KMS-11 (cell line): ENCODE data around the gene TXNRD3.

Source experiments
- H2AFZ ChIP-seq: fragments of 200-600 bp; sonication (generic); 2 replicates; pipeline ENCODE4 v1.6.1; 2016; ENCODE audit warnings: antibody characterized with exemption, mixed run types, low read depth
- H3K27ac ChIP-seq: fragments of 200-600 bp; sonication (generic); 2 replicates; pipeline ENCODE4 v1.6.1; 2016; ENCODE audit warnings: mild to moderate bottlenecking, mixed run types
- H3K27me3 ChIP-seq: fragments of 200-600 bp; sonication (generic); 2 replicates; pipeline ENCODE4 v1.6.1; 2017; ENCODE audit warnings: mild to moderate bottlenecking, low read depth, mixed run types, moderate library complexity; ENCODE audit not compliant: insufficient read depth
- H3K36me3 ChIP-seq: fragments of 200-600 bp; sonication (generic); 2 replicates; pipeline ENCODE4 v1.6.1; 2017; ENCODE audit warnings: mild to moderate bottlenecking, mixed run types; ENCODE audit not compliant: insufficient read depth
- H3K4me1 ChIP-seq: fragments of 200-600 bp; sonication (generic); 2 replicates; pipeline ENCODE4 v1.6.1; 2016; ENCODE audit warnings: mild to moderate bottlenecking, low read depth, mixed run types; ENCODE audit not compliant: poor library complexity, severe bottlenecking
- H3K4me2 ChIP-seq: fragments of 200-600 bp; sonication (generic); 2 replicates; pipeline ENCODE4 v1.7.0; 2016; ENCODE audit warnings: mild to moderate bottlenecking, mixed run types
- H3K4me3 ChIP-seq: fragments of 200-600 bp; sonication (generic); IDR thresholded peaks from 2 replicates; pipeline ENCODE4 v1.6.1; 2017; ENCODE audit warnings: low read depth, low read length, mixed read lengths; ENCODE audit not compliant: insufficient read depth
- H3K79me2 ChIP-seq: fragments of 200-600 bp; sonication (generic); 2 replicates; pipeline ENCODE4 v1.6.1; 2016; ENCODE audit warnings: low read depth, mixed run types; ENCODE audit not compliant: insufficient read depth
- H3K9ac ChIP-seq: fragments of 200-600 bp; sonication (generic); 2 replicates; pipeline ENCODE4 v1.6.1; 2016; ENCODE audit warnings: mild to moderate bottlenecking, mixed run types
- H4K20me1 ChIP-seq: fragments of 200-600 bp; sonication (generic); 2 replicates; pipeline ENCODE4 v1.6.1; 2016; ENCODE audit warnings: mild to moderate bottlenecking, mixed run types; ENCODE audit not compliant: insufficient read depth
- CTCF ChIP-seq: fragments of 200-600 bp; sonication (generic); conservative IDR thresholded peaks from 2 replicates; pipeline ENCODE4 v1.6.1; 2017; ENCODE audit warnings: low read depth, mild to moderate bottlenecking, antibody characterized with exemption, low read length, moderate library complexity, mixed read lengths

The TXNRD3 gene

GRCh38 chr3:126568776-126569342 lies 86.1 kb downstream of the TXNRD3 start:
- Histone ChIP-seq H3K27me3 (no peaks in the 10 kb centered on the region), H3K4me1 (no peaks in the 10 kb centered on the region), H3K4me3 (no peak overlapping the region), H4K20me1 (no peaks in the 10 kb centered on the region), H3K27ac (no peak overlapping the region), H3K36me3 (no peaks in the 10 kb centered on the region), H3K4me2 (no peak overlapping the region), H3K79me2 (no peaks in the 10 kb centered on the region), H2AFZ (no peak overlapping the region), H3K9ac (no peak overlapping the region)
- TF ChIP-seq CTCF, result no peak

- no peak overlapping the region for H2AFZ ChIP-seq
- no peaks in the 10 kb centered on the region for H4K20me1 ChIP-seq
Measured at GRCh38 chr3:126567696-126568438, 87.1 kb downstream of the TXNRD3 start.

GRCh38 chr3:126562737-126563276 lies 92.1 kb downstream of the TXNRD3 start:
- H3K79me2 ChIP-seq, result no peaks in the 10 kb centered on the region
- no peaks in the 10 kb centered on the region for H3K27me3 ChIP-seq
- no peaks in the 10 kb centered on the region for H4K20me1 ChIP-seq
- H3K27ac ChIP-seq, result no peak overlapping the region
- no peak overlapping the region for H3K4me3 ChIP-seq
- TF ChIP-seq CTCF, result no peak
- no peaks in the 10 kb centered on the region for H3K36me3 ChIP-seq
- H3K4me2 ChIP-seq, result no peak overlapping the region
- H3K4me1 ChIP-seq, result no peaks in the 10 kb centered on the region
- H2AFZ ChIP-seq, result no peak overlapping the region
- no peak overlapping the region for H3K9ac ChIP-seq

More at GRCh38 chr3:126567696-126568438, 87.1 kb downstream of the TXNRD3 start:
- H3K4me1 ChIP-seq, result no peaks in the 10 kb centered on the region
- no peaks in the 10 kb centered on the region for H3K27me3 ChIP-seq
- H3K4me2 ChIP-seq, result no peak overlapping the region
- TF ChIP-seq CTCF, result no peak
- no peaks in the 10 kb centered on the region for H3K79me2 ChIP-seq
- no peak overlapping the region for H3K9ac ChIP-seq
- no peak overlapping the region for H3K27ac ChIP-seq
- H3K4me3 ChIP-seq, result no peak overlapping the region
- no peaks in the 10 kb centered on the region for H3K36me3 ChIP-seq

DNA sequence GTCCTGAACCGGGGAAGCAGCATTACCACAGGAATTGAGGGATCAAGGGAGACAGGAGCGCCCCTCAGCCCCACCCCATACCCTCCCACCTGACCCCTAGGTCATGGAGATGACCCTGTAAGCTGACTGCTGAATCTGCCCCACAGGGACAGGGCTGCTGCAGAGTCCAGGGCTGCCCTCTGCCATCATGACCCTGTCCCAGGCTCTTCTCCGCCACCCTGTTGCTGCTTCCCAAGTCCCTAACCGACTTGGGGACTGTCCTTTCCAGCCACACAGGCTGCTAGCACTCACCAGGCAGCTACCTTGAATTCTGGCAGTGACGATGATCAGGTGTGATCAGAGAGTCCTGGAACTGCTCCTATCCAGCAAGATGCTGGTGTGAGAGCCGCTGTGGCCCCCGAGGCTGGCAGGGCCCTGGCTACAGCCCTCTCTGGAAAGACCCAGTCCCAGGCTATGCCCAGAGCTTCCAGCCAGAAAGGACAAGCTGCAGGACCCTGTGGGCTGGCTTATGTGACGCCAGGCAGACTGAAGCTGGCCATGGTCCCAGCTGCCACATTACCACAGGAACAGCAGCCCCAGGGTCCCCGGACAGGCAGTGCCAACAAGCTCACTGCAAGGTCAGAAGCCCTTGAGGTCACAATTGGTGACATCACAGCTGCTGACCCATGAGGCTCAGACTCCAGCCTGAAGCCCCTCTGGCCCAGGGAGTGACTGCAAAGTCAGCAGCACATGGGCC lies 96.4 kb downstream of the TXNRD3 start, which contains the start of gene C3orf22:
TSS of gene C3orf22 (minus strand) at position 597 of the 736 bp plus-strand sequence. CDS start 5,542 bp downstream, outside the sequence.
- Histone ChIP-seq H3K4me3 (no peak within 1 kb of the TSS), H3K36me3 (no peaks in the 10 kb centered on the region), H3K27me3 (no peaks in the 10 kb centered on the region), H3K9ac (no peak within 1 kb of the TSS), H4K20me1 (no peaks in the 10 kb centered on the region), H3K4me2 (no peak within 1 kb of the TSS), H2AFZ (no peak within 1 kb of the TSS), H3K27ac (no peak within 1 kb of the TSS), H3K4me1 (no peaks in the 10 kb centered on the region), H3K79me2 (no peaks in the 10 kb centered on the region)
- no peak for TF ChIP-seq CTCF
